CD4-positive, alpha-beta T cell treated with Interleukin-17A for 4 hours (primary cell): ENCODE data around the gene MRPL33.

Experiments used
- DNase-seq: peaks from one replicate; pipeline ENCODE4 v3.0.0-alpha.2; 2020; ENCODE audit warnings: mixed read lengths

Gene MRPL33

GRCh38 chr2:27779417-27780055 lies 8.0 kb downstream of the MRPL33 start:
- DNase-seq, result no peak

GRCh38 chr2:27781496-27781895 lies 10.0 kb downstream of the MRPL33 start:
- DNase-seq, result no peak

- DNase-seq, result no peak
These were observed 11.2 kb downstream of the MRPL33 start for GRCh38 chr2:27782701-27783100.

GRCh38 chr2:27790796-27791195 lies 19.3 kb downstream of the MRPL33 start:
- DNase-seq, result no peak

- no peak for DNase-seq
These were observed 21.2 kb downstream of the MRPL33 start for GRCh38 chr2:27792759-27793158.

- no peak for DNase-seq
These were observed 23.7 kb downstream of the MRPL33 start for GRCh38 chr2:27795093-27795834.

- no peak for DNase-seq
These were observed 24.4 kb downstream of the MRPL33 start for GRCh38 chr2:27795868-27796277.

GRCh38 chr2:27796791-27797765 lies 25.6 kb downstream of the MRPL33 start:
- DNase-seq, result no peak

- no peak for DNase-seq
These were observed 26.3 kb downstream of the MRPL33 start for GRCh38 chr2:27797841-27798240.

- DNase-seq, result no peak
These were observed 27.0 kb downstream of the MRPL33 start for GRCh38 chr2:27798486-27798885.

- DNase-seq, result no peak
These were observed 27.6 kb downstream of the MRPL33 start for GRCh38 chr2:27798948-27799645.

GRCh38 chr2:27799646-27800010 lies 28.1 kb downstream of the MRPL33 start:
- no peak for DNase-seq

GRCh38 chr2:27800856-27801255 lies 29.3 kb downstream of the MRPL33 start:
- DNase-seq, result no peak

GRCh38 chr2:27802547-27802946 lies 31.0 kb downstream of the MRPL33 start:
- DNase-seq, result no peak

GRCh38 chr2:27803046-27803445 lies 31.5 kb downstream of the MRPL33 start:
- DNase-seq, result no peak

- DNase-seq, result no peak
These were observed 32.6 kb downstream of the MRPL33 start for GRCh38 chr2:27804146-27804545.

GRCh38 chr2:27805180-27805579 lies 33.7 kb downstream of the MRPL33 start:
- DNase-seq, result no peak

- no peak for DNase-seq
These were observed 35.0 kb downstream of the MRPL33 start for GRCh38 chr2:27806311-27807059.

- peak; percentile 7 for DNase-seq
These were observed 36.0 kb downstream of the MRPL33 start for GRCh38 chr2:27807476-27807875.

- DNase-seq, result no peak
These were observed 36.9 kb downstream of the MRPL33 start for GRCh38 chr2:27808418-27808817.

- no peak for DNase-seq
These were observed 37.5 kb downstream of the MRPL33 start for GRCh38 chr2:27808984-27809383.

- DNase-seq, result no peak
These were observed 38.3 kb downstream of the MRPL33 start for GRCh38 chr2:27809761-27810241.
